Measurements from ENCODE around the gene EXOC8. TPM values are rescaled to one million over a fixed set of nuclear protein-coding genes. Genes with fewer than 3 reads are reported as not detected.

The EXOC8 gene
- total RNA-seq, 1 donor from 2014 or later: 12.2 TPM

DNA sequence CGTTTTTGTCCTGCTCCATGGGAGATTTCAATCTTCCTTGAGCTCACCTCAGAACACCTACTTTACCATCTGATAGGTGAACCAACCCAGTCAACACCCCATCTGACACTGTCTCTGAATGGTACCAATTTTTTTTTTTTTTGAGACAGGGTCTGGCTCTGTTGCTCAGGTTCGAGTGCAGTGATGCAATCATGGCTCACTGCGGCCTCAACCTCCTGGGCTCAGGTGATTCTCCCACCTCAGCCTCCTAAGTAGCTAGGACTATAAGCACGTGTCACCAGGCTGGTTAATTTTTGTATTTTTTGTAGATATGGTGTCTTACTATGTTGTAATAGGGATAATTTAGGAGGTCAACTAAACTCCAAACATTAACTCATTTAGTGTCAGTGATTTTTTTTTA lies 36.7 kb upstream of the EXOC8 start:
- Histone ChIP-seq H3K36me3 (peaks cover 12% of the 10 kb centered on the region), H3K9me3 (replicated peaks) (no peaks in the 10 kb centered on the region), H3K4me1 (peaks cover 39% of the 10 kb centered on the region), H3K27me3 (ENCODE audit: low read depth) (no peaks in the 10 kb centered on the region), H3K4me3 (no peak overlapping the region), H3K27ac (replicated peaks) (no peak overlapping the region)
- TF ChIP-seq, protein P1, sequence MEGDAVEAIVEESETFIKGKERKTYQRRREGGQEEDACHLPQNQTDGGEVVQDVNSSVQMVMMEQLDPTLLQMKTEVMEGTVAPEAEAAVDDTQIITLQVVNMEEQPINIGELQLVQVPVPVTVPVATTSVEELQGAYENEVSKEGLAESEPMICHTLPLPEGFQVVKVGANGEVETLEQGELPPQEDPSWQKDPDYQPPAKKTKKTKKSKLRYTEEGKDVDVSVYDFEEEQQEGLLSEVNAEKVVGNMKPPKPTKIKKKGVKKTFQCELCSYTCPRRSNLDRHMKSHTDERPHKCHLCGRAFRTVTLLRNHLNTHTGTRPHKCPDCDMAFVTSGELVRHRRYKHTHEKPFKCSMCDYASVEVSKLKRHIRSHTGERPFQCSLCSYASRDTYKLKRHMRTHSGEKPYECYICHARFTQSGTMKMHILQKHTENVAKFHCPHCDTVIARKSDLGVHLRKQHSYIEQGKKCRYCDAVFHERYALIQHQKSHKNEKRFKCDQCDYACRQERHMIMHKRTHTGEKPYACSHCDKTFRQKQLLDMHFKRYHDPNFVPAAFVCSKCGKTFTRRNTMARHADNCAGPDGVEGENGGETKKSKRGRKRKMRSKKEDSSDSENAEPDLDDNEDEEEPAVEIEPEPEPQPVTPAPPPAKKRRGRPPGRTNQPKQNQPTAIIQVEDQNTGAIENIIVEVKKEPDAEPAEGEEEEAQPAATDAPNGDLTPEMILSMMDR (IDR thresholded peaks at IDR 0.05; ENCODE audit: borderline replicate concordance): no peak
- intact Hi-C loops (cut with micrococcal nuclease): no loop called here
- DNase-seq: no peak

DNA sequence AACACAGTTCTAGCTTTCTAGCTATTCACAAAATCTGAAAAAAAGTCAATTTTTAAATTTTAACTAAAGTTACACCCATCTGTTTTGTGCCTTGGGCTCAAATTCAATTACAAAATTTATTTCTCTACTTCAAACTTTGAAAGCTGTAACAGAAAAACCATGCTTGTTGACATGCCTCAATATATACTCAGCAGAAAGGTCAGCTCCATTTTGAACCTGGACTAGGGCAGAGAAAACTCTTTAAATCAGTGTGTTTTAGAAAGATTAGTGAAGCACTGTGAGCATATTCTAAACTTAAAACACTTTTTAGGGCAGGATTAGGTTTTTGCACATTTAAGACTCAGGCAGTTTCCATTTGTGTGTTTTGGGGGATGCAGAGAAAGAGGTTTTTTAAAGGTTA lies 34.8 kb upstream of the EXOC8 start:
- Histone ChIP-seq H3K36me3 (peaks cover 29% of the 10 kb centered on the region), H3K27me3 (ENCODE audit: low read depth) (no peaks in the 10 kb centered on the region), H3K9me3 (replicated peaks) (no peaks in the 10 kb centered on the region), H3K4me1 (peaks cover 20% of the 10 kb centered on the region), H3K27ac (replicated peaks) (no peak overlapping the region), H3K4me3 (no peak overlapping the region)
- TF ChIP-seq, protein P1 (IDR thresholded peaks at IDR 0.05; ENCODE audit: borderline replicate concordance): no peak
- DNase-seq: no peak
- intact Hi-C loops (cut with micrococcal nuclease): no loop called here

DNA sequence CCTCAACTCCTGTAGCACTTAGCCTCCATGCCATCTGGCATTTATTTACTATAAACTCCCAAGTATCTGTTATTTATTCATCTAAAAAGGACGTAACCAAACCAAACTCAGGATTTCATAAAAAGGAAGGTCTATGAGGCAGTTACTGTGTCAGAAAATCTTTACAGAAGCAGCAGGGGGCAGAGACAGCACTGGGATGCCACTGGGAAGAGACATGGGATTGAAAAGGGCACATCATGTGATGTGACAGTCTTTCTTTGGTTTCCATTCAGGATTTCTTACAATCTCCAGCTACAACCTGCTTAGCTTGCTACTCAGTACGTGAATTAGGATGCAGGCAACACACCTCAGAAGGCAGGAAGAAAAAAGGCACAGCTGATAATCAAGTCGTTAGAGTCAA lies 31.6 kb upstream of the EXOC8 start:
- no peak for DNase-seq
- intact Hi-C loops (cut with micrococcal nuclease): loop anchor here (10.0 kb wide), 1 partner anchor 46 kb away; no protein-coding TSS in a partner anchor
- no peak overlapping the region for H3K27ac ChIP-seq (replicated peaks)
- peaks cover 8% of the 10 kb centered on the region for H3K4me1 ChIP-seq
- no peak overlapping the region for H3K4me3 ChIP-seq
- TF ChIP-seq, protein P1 (IDR thresholded peaks at IDR 0.05; ENCODE audit: borderline replicate concordance): no peak
- H3K9me3 ChIP-seq (replicated peaks): no peaks in the 10 kb centered on the region
- no peaks in the 10 kb centered on the region for H3K27me3 ChIP-seq (ENCODE audit: low read depth)
- peaks cover 55% of the 10 kb centered on the region for H3K36me3 ChIP-seq

DNA sequence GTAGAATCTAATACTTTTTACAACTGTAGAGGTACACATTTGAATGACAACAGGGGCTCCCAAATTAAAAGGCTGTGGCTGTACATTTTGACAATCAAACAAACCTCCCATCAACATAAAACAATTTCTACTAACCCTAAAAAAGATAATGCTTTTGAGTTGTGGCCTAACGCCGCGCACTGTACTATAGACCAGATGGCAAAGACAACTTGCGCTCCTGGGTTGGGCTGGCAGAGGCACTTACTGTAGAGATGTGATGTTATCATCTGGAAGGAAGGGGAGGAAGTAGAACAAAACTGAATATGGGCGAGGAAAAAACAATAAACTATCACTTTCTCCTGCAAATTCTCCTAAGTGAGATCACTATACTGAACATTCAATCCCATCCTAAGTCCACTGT lies 26.5 kb upstream of the EXOC8 start:
- TF ChIP-seq, protein P1 (IDR thresholded peaks at IDR 0.05; ENCODE audit: borderline replicate concordance): no peak
- H3K4me1 ChIP-seq: peaks cover 30% of the 10 kb centered on the region
- no peaks in the 10 kb centered on the region for H3K27me3 ChIP-seq (ENCODE audit: low read depth)
- intact Hi-C loops (cut with micrococcal nuclease): loop anchor here (10.0 kb wide), 1 partner anchor 51 kb away; no protein-coding TSS in a partner anchor
- peak overlapping the region; percentile 9 for H3K27ac ChIP-seq (replicated peaks)
- DNase-seq: no peak
- peaks cover 45% of the 10 kb centered on the region for H3K36me3 ChIP-seq
- H3K4me3 ChIP-seq: no peak overlapping the region
- H3K9me3 ChIP-seq (replicated peaks): no peaks in the 10 kb centered on the region

DNA sequence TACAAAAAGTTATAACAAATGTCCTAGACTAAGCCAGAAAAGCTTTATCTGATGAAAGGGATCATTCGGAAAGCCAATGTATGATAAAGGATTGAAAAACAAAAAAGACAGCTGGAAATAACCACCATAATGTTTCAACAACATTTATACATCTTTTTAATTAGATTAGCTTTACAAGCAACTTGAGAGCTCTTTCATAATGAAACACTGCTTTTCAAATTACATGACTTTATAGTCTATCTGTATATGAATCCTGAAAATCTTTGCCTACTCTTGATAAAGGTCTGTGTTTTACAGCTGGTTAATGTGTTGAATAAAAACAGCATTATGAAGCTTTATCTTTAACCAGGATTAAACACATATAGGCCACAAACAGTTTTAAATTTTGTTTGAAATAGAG lies 26.0 kb upstream of the EXOC8 start:
- no peak for DNase-seq
- intact Hi-C loops (cut with micrococcal nuclease): loop anchor here (10.0 kb wide), 1 partner anchor 51 kb away; no protein-coding TSS in a partner anchor
- Histone ChIP-seq H3K27me3 (ENCODE audit: low read depth) (no peaks in the 10 kb centered on the region), H3K9me3 (replicated peaks) (no peaks in the 10 kb centered on the region), H3K4me1 (peaks cover 30% of the 10 kb centered on the region), H3K4me3 (no peak overlapping the region), H3K36me3 (peaks cover 40% of the 10 kb centered on the region), H3K27ac (replicated peaks) (peak overlapping the region; percentile 9)
- TF ChIP-seq, protein P1 (IDR thresholded peaks at IDR 0.05; ENCODE audit: borderline replicate concordance): no peak
